Muscle of leg (tissue), 11 donors: ENCODE results near the gene PCDHA7. TPM values are rescaled to one million over a fixed set of nuclear protein-coding genes. Genes with fewer than 3 reads are reported as not detected.
"Not testable (repeated sequence)": the region's sequence is repeated elsewhere in the genome, so short reads cannot be mapped to it uniquely, and the experiment has no call there.

Experiments
- DNase-seq: peaks from one replicate; pipeline ENCODE4 v3.0.0; 2013
- H3K27ac ChIP-seq: one replicate; pipeline ENCODE4 v1.5.1; 2013; ENCODE audit warnings: mild to moderate bottlenecking, low read length, control low read depth
- H3K27me3 ChIP-seq: one replicate; pipeline ENCODE4 v1.6.1; 2013; ENCODE audit warnings: low read length; ENCODE audit not compliant: control insufficient read depth, insufficient read depth
- H3K36me3 ChIP-seq: one replicate; pipeline ENCODE4 v1.6.1; 2013; ENCODE audit warnings: low read length; ENCODE audit not compliant: control insufficient read depth, insufficient read depth
- H3K4me1 ChIP-seq: one replicate; pipeline ENCODE4 v1.6.1; 2013; ENCODE audit warnings: low read length; ENCODE audit not compliant: control insufficient read depth, insufficient read depth
- H3K4me3 ChIP-seq: one replicate; pipeline ENCODE4 v1.5.1; 2013; ENCODE audit warnings: low read length, control low read depth
- H3K9me3 ChIP-seq: replicated peaks from 2 replicates; pipeline ENCODE4 v1.6.1; 2013; ENCODE audit warnings: low read depth, low read length; ENCODE audit not compliant: control insufficient read depth
- WGBS: methylation state at CpG from one replicate; pipeline ENCODE4 v1.1.5; 2013; ENCODE audit warnings: missing lambda C conversion rate; ENCODE audit not compliant: insufficient coverage; 5-methylcytosine and 5-hydroxymethylcytosine counted together
- polyA plus RNA-seq, 8 donors: library from polyadenylated mRNA; unstranded; fragments of 120-200 nt; gene quantifications; one replicate each; pipeline versions ENCODE4 v1.2.1 to v1.2.3, GENCODE V29; 2013; ENCODE audit warnings: inconsistent platforms in 1 of 8, low replicate concordance in 1 of 8; ENCODE audit not compliant: insufficient read length in 8 of 8, insufficient read depth in 1 of 8
- total RNA-seq: library from RNA; stranded (reverse); fragments of 120-200 nt; gene quantifications from one replicate; pipeline ENCODE4 v1.2.4, GENCODE V29; 2013

Gene PCDHA7
- total and polyA plus RNA-seq, 9 donors, result 0.04 to 0.26 (median 0.13) TPM

DNA sequence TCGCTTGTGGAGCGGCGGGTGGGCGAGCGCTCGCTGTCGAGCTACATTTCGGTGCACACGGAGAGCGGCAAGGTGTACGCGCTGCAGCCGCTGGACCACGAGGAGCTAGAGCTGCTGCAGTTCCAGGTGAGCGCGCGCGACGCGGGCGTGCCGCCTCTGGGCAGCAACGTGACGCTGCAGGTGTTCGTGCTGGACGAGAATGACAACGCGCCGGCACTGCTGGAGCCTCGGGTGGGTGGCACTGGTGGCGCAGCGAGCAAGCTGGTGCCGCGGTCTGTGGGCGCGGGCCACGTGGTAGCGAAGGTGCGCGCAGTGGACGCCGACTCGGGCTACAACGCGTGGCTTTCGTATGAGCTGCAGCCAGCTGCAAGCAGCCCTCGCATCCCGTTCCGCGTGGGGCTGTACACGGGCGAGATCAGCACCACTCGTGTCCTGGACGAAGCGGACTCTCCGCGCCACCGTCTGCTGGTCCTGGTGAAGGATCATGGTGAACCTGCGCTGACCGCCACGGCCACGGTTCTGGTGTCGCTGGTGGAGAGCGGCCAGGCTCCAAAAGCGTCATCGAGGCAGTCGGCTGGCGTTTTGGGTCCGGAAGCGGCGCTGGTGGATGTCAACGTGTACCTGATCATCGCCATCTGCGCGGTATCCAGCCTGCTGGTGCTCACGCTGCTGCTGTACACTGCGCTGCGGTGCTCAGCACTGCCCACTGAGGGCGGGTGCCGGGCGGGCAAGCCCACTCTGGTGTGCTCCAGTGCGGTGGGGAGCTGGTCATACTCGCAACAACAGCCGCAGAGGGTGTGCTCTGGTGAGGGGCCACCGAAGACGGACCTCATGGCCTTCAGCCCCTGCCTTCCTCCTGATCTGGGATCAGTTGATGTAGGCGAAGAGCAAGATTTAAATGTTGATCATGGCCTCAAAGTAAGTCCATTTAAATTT, 9.0 kb downstream of the PCDHA7 start:
- DNase-seq, result no peak
- Histone ChIP-seq H3K36me3 (no peaks in the 10 kb centered on the region), H3K27me3 (no peaks in the 10 kb centered on the region), H3K27ac (no peak overlapping the region), H3K4me3 (no peak overlapping the region), H3K4me1 (no peaks in the 10 kb centered on the region), H3K9me3 (peaks cover 11% of the 10 kb centered on the region)
- WGBS, result 43% methylated on average over 42 of the region's 87 CpGs

DNA sequence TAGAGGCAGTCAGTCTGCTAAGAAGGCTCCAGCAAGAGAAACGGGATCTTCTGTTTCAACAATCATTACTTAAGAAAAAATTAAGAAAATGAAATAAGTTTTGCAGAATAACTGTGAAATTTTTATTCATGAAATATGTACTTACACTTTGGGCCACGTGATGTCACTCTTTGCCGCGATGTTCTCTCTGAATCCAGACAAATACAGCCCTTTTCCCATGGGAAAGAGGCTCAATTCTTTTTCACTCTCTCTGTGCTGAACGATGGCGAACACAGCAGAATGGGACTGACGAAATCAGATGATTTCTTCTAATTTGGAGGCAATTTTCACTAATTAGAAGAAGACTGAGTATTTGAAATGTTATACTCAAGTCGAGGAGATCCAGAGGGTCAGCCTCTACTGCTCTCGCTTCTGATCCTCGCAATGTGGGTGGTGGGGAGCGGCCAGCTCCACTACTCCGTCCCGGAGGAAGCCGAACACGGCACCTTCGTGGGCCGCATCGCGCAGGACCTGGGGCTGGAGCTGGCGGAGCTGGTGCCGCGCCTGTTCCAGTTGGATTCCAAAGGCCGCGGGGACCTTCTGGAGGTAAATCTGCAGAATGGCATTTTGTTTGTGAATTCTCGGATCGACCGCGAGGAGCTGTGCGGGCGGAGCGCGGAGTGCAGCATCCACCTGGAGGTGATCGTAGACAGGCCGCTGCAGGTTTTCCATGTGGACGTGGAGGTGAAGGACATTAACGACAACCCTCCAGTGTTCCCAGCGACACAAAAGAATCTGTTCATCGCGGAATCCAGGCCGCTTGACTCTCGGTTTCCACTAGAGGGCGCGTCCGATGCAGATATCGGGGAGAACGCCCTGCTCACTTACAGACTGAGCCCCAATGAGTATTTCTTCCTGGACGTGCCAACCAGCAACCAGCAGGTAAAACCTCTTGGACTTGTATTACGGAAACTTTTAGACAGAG, 14.4 kb downstream of the PCDHA7 start, which contains the start of gene PCDHA9:
TSS of gene PCDHA9 (plus strand) at position 244 of the 964 bp plus-strand sequence. CDS start at position 358, 114 bp downstream.
- not testable (repeated sequence) for H3K27ac ChIP-seq, H3K27me3 ChIP-seq, H3K4me3 ChIP-seq, DNase-seq, H3K9me3 ChIP-seq, H3K36me3 ChIP-seq, H3K4me1 ChIP-seq
- WGBS, result 40% methylated on average over 2 of the region's 48 CpGs

DNA sequence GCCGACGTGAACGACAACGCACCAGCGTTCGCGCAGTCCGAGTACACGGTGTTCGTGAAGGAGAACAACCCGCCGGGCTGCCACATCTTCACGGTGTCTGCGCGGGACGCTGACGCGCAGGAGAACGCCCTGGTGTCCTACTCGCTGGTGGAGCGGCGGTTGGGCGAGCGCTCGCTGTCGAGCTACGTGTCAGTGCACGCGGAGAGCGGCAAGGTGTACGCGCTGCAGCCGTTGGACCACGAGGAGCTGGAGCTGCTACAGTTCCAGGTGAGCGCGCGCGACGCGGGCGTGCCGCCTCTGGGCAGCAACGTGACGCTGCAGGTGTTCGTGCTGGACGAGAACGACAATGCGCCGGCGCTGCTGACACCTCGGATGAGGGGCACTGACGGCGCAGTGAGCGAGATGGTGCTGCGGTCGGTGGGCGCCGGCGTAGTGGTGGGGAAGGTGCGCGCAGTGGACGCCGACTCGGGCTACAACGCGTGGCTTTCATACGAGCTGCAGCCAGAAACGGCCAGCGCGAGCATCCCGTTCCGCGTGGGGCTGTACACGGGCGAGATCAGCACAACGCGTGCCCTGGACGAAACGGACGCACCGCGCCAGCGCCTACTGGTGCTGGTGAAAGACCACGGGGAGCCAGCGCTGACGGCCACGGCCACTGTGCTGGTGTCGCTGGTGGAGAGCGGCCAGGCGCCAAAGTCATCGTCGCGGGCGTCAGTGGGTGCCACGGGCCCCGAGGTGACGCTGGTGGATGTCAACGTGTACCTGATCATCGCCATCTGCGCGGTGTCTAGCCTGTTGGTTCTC, 16.0 kb downstream of the PCDHA7 start:
- 37% methylated on average over 84 of the region's 101 CpGs for WGBS

DNA sequence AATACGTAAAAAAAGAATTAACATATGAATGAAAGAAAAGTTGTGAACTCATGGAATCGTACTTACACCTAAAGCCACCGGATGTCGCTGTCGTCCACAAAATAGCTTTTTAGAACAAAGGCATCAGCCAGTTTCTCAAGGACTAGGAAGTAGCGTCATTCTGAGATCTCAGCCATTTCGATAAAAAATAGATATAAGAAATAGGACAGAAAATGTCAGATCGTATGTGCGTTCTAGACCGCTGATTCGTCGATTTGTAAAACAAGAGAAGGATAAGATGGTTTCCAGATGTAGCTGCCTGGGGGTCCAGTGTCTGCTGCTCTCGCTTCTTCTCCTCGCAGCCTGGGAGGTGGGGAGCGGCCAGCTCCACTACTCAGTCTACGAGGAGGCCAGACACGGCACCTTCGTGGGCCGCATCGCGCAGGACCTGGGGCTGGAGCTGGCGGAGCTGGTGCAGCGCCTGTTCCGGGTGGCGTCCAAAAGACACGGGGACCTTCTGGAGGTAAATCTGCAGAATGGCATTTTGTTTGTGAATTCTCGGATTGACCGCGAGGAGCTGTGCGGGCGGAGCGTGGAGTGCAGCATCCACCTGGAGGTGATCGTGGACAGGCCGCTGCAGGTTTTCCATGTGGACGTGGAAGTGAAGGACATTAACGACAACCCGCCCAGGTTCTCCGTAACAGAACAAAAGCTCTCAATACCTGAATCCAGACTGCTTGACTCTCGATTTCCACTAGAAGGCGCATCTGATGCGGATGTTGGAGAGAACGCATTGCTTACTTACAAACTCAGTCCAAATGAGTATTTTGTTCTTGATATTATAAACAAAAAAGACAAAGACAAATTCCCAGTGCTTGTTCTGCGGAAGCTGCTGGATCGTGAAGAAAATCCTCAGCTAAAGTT, 22.0 kb downstream of the PCDHA7 start, which contains the start of gene PCDHA10:
TSS of gene PCDHA10 (plus strand) at position 126 of the 903 bp plus-strand sequence. CDS start at position 278, 152 bp downstream.
- no peaks in the 10 kb centered on the region for H3K4me1 ChIP-seq
- H3K27ac ChIP-seq, result no peak within 1 kb of the TSS
- WGBS, result 20% methylated on average over 1 of the region's 44 CpGs
- peaks cover 11% of the 10 kb centered on the region for H3K9me3 ChIP-seq
- H3K36me3 ChIP-seq, result no peaks in the 10 kb centered on the region
- no peaks in the 10 kb centered on the region for H3K27me3 ChIP-seq
- no peak for DNase-seq
- H3K4me3 ChIP-seq, result no peak within 1 kb of the TSS

More for the DNA sequence above, 16.0 kb downstream of the PCDHA7 start:
- not testable (repeated sequence) for H3K9me3 ChIP-seq, DNase-seq, H3K27me3 ChIP-seq, H3K36me3 ChIP-seq, H3K4me3 ChIP-seq, H3K27ac ChIP-seq, H3K4me1 ChIP-seq

DNA sequence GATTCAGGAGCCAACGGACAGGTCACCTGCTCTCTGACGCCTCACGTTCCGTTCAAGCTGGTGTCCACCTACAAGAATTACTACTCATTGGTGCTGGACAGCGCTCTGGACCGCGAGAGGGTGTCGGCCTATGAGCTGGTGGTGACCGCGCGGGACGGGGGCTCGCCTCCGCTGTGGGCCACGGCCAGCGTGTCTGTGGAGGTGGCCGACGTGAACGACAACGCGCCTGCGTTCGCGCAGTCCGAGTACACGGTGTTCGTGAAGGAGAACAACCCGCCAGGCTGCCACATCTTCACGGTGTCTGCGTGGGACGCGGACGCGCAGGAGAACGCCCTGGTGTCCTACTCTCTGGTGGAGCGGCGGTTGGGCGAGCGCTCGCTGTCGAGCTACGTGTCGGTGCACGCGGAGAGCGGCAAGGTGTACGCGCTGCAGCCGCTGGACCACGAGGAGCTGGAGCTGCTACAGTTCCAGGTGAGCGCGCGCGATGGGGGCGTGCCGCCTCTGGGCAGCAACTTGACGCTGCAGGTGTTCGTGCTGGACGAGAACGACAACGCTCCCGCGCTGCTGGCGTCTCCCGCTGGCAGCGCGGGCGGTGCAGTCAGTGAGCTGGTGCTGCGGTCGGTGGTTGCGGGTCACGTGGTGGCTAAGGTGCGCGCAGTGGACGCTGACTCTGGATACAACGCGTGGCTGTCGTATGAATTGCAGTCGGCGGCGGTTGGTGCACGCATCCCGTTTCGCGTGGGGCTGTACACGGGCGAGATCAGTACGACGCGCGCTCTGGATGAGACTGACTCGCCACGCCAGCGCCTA, 23.3 kb downstream of the PCDHA7 start:
- no peak for DNase-seq
- Histone ChIP-seq H3K36me3 (no peaks in the 10 kb centered on the region), H3K27ac (no peak overlapping the region), H3K4me3 (no peak overlapping the region), H3K27me3 (peaks cover 2% of the 10 kb centered on the region), H3K9me3 (peaks cover 21% of the 10 kb centered on the region), H3K4me1 (no peaks in the 10 kb centered on the region)
- WGBS, result 56% methylated on average over 73 of the region's 94 CpGs

DNA sequence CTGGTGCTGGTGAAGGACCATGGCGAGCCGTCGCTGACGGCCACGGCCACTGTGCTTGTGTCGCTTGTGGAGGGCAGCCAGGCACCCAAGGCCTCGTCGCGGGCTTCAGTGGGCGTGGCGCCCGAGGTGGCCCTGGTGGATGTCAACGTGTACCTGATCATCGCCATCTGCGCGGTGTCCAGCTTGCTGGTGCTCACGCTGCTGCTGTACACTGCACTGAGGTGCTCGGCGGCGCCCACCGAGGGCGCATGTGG, 23.8 kb downstream of the PCDHA7 start:
- H3K27me3 ChIP-seq, result peaks cover 2% of the 10 kb centered on the region

DNA sequence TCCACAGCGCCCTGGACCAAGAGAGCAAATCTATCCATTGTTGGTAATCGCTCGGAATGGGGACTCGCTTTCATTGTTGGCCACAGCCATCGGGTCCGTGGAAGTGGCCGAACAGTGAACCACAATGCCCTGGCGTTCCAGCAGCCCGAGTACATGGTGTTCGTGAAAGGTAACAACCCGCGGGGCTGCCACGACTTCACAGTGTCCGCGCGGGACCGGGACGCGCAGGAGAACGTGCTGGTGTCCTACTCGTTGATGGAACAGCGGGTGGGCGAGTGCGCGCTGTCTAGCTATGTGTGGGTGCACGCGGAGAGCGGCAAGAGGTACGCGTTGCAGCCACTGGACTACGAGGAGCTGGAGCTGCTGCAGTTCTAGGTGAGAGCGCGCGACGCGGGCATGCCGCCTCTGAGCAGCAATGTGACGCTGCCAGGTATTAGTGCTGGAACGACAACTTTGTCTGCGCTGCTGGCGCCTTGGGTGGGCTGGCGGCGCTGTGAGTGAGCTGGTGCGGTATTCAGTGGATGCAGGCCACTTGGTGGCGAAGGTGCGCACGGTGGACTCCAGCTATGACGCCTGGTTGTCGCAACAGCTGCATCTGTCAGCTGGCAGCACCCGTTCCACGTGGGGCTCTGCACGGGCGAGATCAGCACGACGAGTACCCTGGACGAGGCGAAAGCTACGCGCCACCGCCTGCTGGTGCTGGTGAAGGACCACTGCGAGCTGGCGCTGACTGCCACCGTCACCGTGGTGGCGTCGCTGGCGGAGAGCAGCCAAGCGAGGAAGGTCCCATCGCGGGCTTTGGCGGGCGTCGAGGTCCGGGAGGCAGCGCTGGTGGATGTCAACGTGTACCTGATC, 28.6 kb downstream of the PCDHA7 start:
- Histone ChIP-seq H3K4me3 (no peak overlapping the region), H3K36me3 (no peaks in the 10 kb centered on the region), H3K4me1 (no peaks in the 10 kb centered on the region), H3K9me3 (peaks cover 22% of the 10 kb centered on the region), H3K27me3 (peaks cover 2% of the 10 kb centered on the region), H3K27ac (no peak overlapping the region)
- no peak for DNase-seq
- WGBS, result 43% methylated on average over 76 of the region's 76 CpGs

More for the DNA sequence above, 23.8 kb downstream of the PCDHA7 start:
- H3K4me1 ChIP-seq, result no peaks in the 10 kb centered on the region
- WGBS, result 64% methylated on average over 22 of the region's 22 CpGs
- H3K27ac ChIP-seq, result no peak overlapping the region
- no peak overlapping the region for H3K4me3 ChIP-seq
- no peaks in the 10 kb centered on the region for H3K36me3 ChIP-seq
- peaks cover 25% of the 10 kb centered on the region for H3K9me3 ChIP-seq
- no peak for DNase-seq
